Loucy (cell line): Measurements from ENCODE around the gene VIPR2.

Experiments used
- H2AFZ ChIP-seq: fragments of 200-600 bp; sonication (generic); 2 replicates; pipeline ENCODE4 v1.6.0; 2016; ENCODE audit warnings: antibody characterized with exemption, mild to moderate bottlenecking, low read length, moderate library complexity
- H3F3A ChIP-seq: fragments of 200-600 bp; 2 replicates; pipeline ENCODE4 v1.6.0; 2016; ENCODE audit warnings: antibody characterized with exemption, low read depth, mild to moderate bottlenecking
- H3K27me3 ChIP-seq: fragments of 200-600 bp; sonication (generic); 2 replicates; pipeline ENCODE4 v1.6.1; 2014; ENCODE audit warnings: low read length, mild to moderate bottlenecking; ENCODE audit not compliant: insufficient read depth, poor library complexity, severe bottlenecking
- H3K36me3 ChIP-seq: fragments of 200-600 bp; sonication (generic); 2 replicates; pipeline ENCODE4 v1.6.1; 2016; ENCODE audit warnings: low read length; ENCODE audit not compliant: insufficient read depth
- H3K4me1 ChIP-seq: fragments of 200-600 bp; sonication (generic); 2 replicates; pipeline ENCODE4 v1.5.1; 2014; ENCODE audit warnings: low read length, mild to moderate bottlenecking; ENCODE audit not compliant: insufficient read depth, poor library complexity, severe bottlenecking
- H3K4me2 ChIP-seq: fragments of 200-600 bp; sonication (generic); 2 replicates; pipeline ENCODE4 v1.6.0; 2014; ENCODE audit warnings: antibody characterized with exemption, low read length, low read depth, mild to moderate bottlenecking; ENCODE audit not compliant: poor library complexity, severe bottlenecking
- H3K4me3 ChIP-seq: fragments of 200-600 bp; sonication (generic); 2 replicates; pipeline ENCODE4 v1.5.1; 2014; ENCODE audit warnings: low read length, mild to moderate bottlenecking, mixed read lengths; ENCODE audit not compliant: poor library complexity, severe bottlenecking
- H3K79me2 ChIP-seq: fragments of 200-600 bp; sonication (generic); 2 replicates; pipeline ENCODE4 v1.6.1; 2014; ENCODE audit warnings: low read length; ENCODE audit not compliant: insufficient read depth
- H3K9ac ChIP-seq: fragments of 200-600 bp; sonication (generic); 2 replicates; pipeline ENCODE4 v1.6.0; 2014; ENCODE audit warnings: mild to moderate bottlenecking, low read depth, low read length, moderate library complexity; ENCODE audit not compliant: poor library complexity, severe bottlenecking
- H3K9me2 ChIP-seq: fragments of 200-600 bp; sonication (generic); replicated peaks from 2 replicates; pipeline ENCODE4 v1.6.1; 2016; ENCODE audit warnings: low read depth, low read length, mixed read lengths
- H3K9me3 ChIP-seq: fragments of 200-600 bp; sonication (generic); 2 replicates; pipeline ENCODE4 v1.6.1; 2014; ENCODE audit warnings: mild to moderate bottlenecking, antibody characterized with exemption, low read length, low read depth; ENCODE audit not compliant: insufficient read depth
- H4K20me1 ChIP-seq: fragments of 200-600 bp; sonication (generic); 2 replicates; pipeline ENCODE4 v1.6.0; 2014; ENCODE audit warnings: antibody characterized with exemption, low read length, mild to moderate bottlenecking; ENCODE audit not compliant: insufficient read depth, poor library complexity, severe bottlenecking
- EZH2phosphoT487 ChIP-seq: fragments of 200-600 bp; IDR thresholded peaks from 2 replicates; pipeline ENCODE4 v1.6.1; 2018; ENCODE audit warnings: antibody characterized with exemption, mild to moderate bottlenecking, moderate library complexity, borderline replicate concordance
- TF ChIP-seq, protein P1 (sequence below): fragments of 200-600 bp; sonication (generic); conservative IDR thresholded peaks from 2 replicates; pipeline ENCODE4 v1.5.1; 2014; ENCODE audit warnings: mild to moderate bottlenecking, antibody characterized with exemption, low read length

The VIPR2 gene

GRCh38 chr7:159066816-159067575 lies 77.7 kb downstream of the VIPR2 start:
- Histone ChIP-seq H3K36me3 (no peaks in the 10 kb centered on the region), H3K9me3 (peaks cover 13% of the 10 kb centered on the region; the same call in 1 of the 2 replicates), H4K20me1 (no peaks in the 10 kb centered on the region), H3K79me2 (no peaks in the 10 kb centered on the region), H3F3A (no peaks in the 10 kb centered on the region), H3K9ac (no peak overlapping the region), H3K4me3 (no peak overlapping the region), H3K4me2 (no peak overlapping the region), H3K9me2 (no peaks in the 10 kb centered on the region), H2AFZ (no peak overlapping the region), H3K4me1 (peaks cover 11% of the 10 kb centered on the region), H3K27me3 (no peaks in the 10 kb centered on the region)
- TF ChIP-seq, protein P1, sequence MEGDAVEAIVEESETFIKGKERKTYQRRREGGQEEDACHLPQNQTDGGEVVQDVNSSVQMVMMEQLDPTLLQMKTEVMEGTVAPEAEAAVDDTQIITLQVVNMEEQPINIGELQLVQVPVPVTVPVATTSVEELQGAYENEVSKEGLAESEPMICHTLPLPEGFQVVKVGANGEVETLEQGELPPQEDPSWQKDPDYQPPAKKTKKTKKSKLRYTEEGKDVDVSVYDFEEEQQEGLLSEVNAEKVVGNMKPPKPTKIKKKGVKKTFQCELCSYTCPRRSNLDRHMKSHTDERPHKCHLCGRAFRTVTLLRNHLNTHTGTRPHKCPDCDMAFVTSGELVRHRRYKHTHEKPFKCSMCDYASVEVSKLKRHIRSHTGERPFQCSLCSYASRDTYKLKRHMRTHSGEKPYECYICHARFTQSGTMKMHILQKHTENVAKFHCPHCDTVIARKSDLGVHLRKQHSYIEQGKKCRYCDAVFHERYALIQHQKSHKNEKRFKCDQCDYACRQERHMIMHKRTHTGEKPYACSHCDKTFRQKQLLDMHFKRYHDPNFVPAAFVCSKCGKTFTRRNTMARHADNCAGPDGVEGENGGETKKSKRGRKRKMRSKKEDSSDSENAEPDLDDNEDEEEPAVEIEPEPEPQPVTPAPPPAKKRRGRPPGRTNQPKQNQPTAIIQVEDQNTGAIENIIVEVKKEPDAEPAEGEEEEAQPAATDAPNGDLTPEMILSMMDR: no peak
- TF ChIP-seq EZH2phosphoT487: no peak

DNA sequence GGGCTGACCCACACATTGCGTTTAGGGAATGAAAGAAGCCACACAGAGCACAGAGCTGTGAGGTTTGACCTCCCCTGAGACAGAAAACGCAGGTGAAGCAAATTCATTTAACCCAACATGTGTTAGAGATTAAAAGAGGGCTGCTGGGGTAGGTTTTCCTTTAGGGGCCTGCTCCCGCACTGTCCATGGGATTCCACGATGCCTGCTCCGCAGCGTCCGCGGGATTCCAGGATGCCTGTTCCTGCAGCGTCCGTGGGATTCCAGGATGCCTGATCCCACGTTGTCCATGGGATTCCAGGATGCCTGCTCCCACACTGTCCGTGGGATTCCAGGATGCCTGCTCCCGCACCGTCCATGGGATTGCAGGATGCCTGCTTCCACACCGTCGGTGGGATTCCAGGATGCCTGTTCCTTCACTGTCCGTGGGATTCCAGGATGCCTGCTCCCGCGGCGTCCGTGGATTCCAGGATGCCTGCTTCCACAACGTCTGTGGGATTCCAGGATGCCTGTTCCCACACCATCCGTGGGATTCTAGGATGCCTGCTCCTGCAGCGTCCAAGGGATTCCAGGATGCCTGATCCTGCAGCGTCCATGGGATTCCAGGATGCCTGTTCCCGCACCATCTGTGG lies 78.7 kb downstream of the VIPR2 start:
- Histone ChIP-seq H2AFZ (no peak overlapping the region), H3K9ac (no peak overlapping the region), H3F3A (no peaks in the 10 kb centered on the region)

DNA sequence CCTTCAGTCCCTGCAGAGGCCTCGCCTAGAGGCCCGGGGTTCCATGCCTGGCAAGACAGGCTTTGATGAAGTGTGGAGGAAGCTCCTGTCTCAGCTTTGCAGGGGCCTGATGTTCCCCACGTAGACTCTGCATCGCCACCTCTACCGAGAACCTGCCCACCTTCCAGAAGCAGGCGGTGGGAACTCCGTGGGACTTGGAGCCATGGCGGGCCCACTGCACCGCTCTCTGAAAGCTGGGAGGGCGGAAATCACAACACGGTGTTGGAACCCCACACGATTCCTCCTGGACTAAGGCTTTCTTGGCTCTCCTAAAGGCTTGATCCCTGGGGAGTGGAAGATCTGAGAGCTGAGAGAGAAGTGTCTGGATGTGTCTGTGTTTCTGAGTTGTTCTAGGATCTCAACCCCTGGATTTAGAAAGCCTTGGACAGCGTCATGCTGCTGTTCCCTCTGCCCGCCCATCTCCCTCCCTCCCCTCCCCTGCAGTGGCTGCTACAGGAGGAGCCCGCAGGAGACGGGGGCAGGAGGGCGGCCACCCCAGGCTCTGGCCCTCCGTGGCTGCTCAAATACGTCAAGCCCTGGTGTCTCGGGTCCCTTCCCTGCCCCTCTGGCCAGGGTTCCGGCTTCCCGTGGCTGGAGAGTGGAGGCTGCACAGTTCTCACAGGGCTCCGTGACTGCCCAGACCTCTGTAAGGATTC lies 79.7 kb downstream of the VIPR2 start:
- peaks cover 20% of the 10 kb centered on the region; the same call in 1 of the 2 replicates for H3K9me3 ChIP-seq

More for the DNA sequence above, 78.7 kb downstream of the VIPR2 start:
- Histone ChIP-seq H3K4me2 (no peak overlapping the region), H3K36me3 (no peaks in the 10 kb centered on the region), H4K20me1 (no peaks in the 10 kb centered on the region), H3K9me2 (no peaks in the 10 kb centered on the region), H3K9me3 (peaks cover 16% of the 10 kb centered on the region; the same call in 1 of the 2 replicates), H3K4me3 (no peak overlapping the region), H3K27me3 (no peaks in the 10 kb centered on the region), H3K79me2 (no peaks in the 10 kb centered on the region), H3K4me1 (peaks cover 11% of the 10 kb centered on the region)
- TF ChIP-seq EZH2phosphoT487: no peak
- TF ChIP-seq, protein P1: no peak

More for the DNA sequence above, 79.7 kb downstream of the VIPR2 start:
- Histone ChIP-seq H3K4me1 (peaks cover 4% of the 10 kb centered on the region), H3K79me2 (no peaks in the 10 kb centered on the region), H2AFZ (no peak overlapping the region), H3K36me3 (no peaks in the 10 kb centered on the region), H3K4me3 (no peak overlapping the region), H3K9me2 (no peaks in the 10 kb centered on the region), H3K4me2 (no peak overlapping the region), H3F3A (no peaks in the 10 kb centered on the region), H3K27me3 (no peaks in the 10 kb centered on the region), H3K9ac (no peak overlapping the region), H4K20me1 (no peaks in the 10 kb centered on the region)
- no peak for TF ChIP-seq EZH2phosphoT487
- TF ChIP-seq, protein P1: no peak
